PC-9 (cell line): ENCODE measurements around the gene HIRA.

Source experiments
- EZH2 ChIP-seq: fragments of 200-600 bp; sonication (generic); IDR thresholded peaks from 2 replicates; pipeline ENCODE4 v1.8.0; 2017; ENCODE audit warnings: antibody characterized with exemption, low read depth
- TF ChIP-seq, protein P1 (sequence below): fragments of 200-600 bp; sonication (generic); conservative IDR thresholded peaks from 2 replicates; pipeline ENCODE4 v1.6.1; 2017; ENCODE audit warnings: mixed run types, antibody characterized with exemption, mild to moderate bottlenecking, moderate library complexity

DNA sequence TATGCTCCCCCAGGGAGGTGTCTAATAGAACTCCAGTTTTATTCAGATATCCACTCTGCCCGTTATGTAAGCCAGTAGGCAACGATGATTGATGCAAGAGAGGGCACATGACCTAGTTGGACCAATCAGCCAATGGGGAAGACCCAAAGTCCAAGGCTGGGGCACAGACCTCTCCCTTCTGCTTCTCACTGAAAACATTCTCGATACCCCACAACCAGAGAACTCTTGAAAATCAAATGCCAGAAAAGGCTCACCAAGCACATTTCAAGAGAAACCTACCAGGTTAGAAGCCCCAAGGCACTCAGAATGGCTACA, 7.4 kb downstream of the HIRA start:
- TF ChIP-seq, protein P1, sequence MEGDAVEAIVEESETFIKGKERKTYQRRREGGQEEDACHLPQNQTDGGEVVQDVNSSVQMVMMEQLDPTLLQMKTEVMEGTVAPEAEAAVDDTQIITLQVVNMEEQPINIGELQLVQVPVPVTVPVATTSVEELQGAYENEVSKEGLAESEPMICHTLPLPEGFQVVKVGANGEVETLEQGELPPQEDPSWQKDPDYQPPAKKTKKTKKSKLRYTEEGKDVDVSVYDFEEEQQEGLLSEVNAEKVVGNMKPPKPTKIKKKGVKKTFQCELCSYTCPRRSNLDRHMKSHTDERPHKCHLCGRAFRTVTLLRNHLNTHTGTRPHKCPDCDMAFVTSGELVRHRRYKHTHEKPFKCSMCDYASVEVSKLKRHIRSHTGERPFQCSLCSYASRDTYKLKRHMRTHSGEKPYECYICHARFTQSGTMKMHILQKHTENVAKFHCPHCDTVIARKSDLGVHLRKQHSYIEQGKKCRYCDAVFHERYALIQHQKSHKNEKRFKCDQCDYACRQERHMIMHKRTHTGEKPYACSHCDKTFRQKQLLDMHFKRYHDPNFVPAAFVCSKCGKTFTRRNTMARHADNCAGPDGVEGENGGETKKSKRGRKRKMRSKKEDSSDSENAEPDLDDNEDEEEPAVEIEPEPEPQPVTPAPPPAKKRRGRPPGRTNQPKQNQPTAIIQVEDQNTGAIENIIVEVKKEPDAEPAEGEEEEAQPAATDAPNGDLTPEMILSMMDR = no peak
- TF ChIP-seq EZH2 = no peak
